ENCODE results near the gene PPP3CA. TPM values are rescaled to one million over a fixed set of nuclear protein-coding genes. Genes with fewer than 3 reads are reported as not detected.

PPP3CA gene
- total and polyA plus RNA-seq, 2 of the 13 experiments (the other 11 are each of a cell fraction or from before 2014, with no cell fraction given), result 4.8 to 13.2 TPM

DNA sequence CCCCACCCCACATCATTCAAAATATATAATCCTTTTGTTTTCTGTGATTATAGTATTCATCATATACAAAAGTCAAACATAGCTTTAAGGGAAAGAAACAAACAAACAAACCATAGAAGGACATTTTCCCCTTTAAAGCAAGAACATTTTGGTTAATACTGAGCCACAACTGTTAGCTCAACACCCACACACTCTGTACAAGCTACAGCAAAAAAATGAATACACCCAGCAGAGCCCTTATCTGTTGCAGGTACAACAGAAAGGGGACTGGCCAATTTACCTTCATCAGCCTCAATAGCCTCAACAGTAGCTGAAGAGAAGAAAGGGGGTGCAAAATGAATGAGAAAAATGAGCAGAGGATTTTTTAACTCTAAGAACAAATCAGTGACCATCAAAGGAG lies 318.4 kb downstream of the PPP3CA start:
- no peak for DNase-seq (ENCODE audit: low spot score)
- ChIA-PET CTCF (ENCODE audit: low intra/inter-chr PET ratio, low total read pairs) (no interaction called here), POLR2A (no interaction called here)
- Histone ChIP-seq H3K9me3 (ENCODE audit: low read length) (no peaks in the 10 kb centered on the region), H3K36me3 (replicated peaks in 1 of 2; ENCODE audit: control insufficient read depth in 1 of 2, insufficient read depth in 2 of 2, low read length in 2 of 2) (peaks cover 3 to 7% of the 10 kb centered on the region in 2 experiments; a peak in 3 of 5 replicates), H3K4me3 (replicated peaks in 1 of 3; ENCODE audit: insufficient read depth in 1 of 3, low read depth in 2 of 3, low read length in 3 of 3) (no peak overlapping the region), H3K79me2 (ENCODE audit: insufficient read depth, low read length) (no peaks in the 10 kb centered on the region), H3K9ac (ENCODE audit: insufficient read depth, low read depth, low read length) (no peak overlapping the region), H3K27ac (ENCODE audit: extremely low read length, insufficient read depth, low read length) (no peak overlapping the region), H4K20me1 (ENCODE audit: insufficient read depth, low read length) (no peaks in the 10 kb centered on the region), H3K27me3 (ENCODE audit: control insufficient read depth in 1 of 2, insufficient read depth in 2 of 2, low read length in 2 of 2) (no peaks in the 10 kb centered on the region), H3K4me2 (ENCODE audit: low read depth, low read length) (no peak overlapping the region), H2AFZ (ENCODE audit: low read length) (no peak overlapping the region), H3K4me1 (ENCODE audit: insufficient read depth, low read length) (no peaks in the 10 kb centered on the region)
- ATAC-seq, result no peak
- no TSS peak for BruUV-seq (replicated peaks)
- intact Hi-C loops (cut with micrococcal nuclease; ENCODE audit: unreplicated experiment) (no loop called here), in situ Hi-C loops (cut with HindIII; ENCODE audit: extremely low pct_ligation_motif_present, low pct_unique_long_range_greater_than_20kb) (no loop called here)
- no peak for TF ChIP-seq AGO1 (IDR thresholded peaks at IDR 0.05; ENCODE audit: low read depth, low read length, poor library complexity, severe bottlenecking)
- no peak for FAIRE-seq

DNA sequence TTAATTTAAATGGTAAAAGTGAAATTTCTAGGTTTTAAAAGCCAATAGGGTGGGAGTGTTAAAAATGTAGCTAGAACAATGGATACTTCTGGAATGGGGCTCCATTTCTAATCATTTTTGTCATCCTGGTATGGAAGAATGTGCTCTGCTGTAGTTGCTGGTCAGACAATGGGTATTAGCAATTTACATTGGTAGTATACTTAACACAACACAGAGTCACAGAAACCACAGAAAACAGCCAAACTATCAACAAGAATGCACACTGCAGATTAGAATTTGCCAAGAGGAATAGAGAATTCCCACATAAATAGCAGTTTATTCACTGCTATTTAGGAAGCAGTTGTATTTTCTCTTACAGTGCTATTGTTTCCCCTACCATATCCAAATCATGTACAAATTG lies 319.6 kb downstream of the PPP3CA start:
- CTCF ChIA-PET (ENCODE audit: low intra/inter-chr PET ratio, low total read pairs), result no interaction called here
- no peaks in the 10 kb centered on the region for H3K9me3 ChIP-seq (ENCODE audit: low read length)
- no peaks in the 10 kb centered on the region for H3K79me2 ChIP-seq (ENCODE audit: insufficient read depth, low read length)
- no TSS peak for BruUV-seq (replicated peaks)
- no peak overlapping the region for H3K9ac ChIP-seq (ENCODE audit: insufficient read depth, low read depth, low read length)
- in situ Hi-C loops (cut with HindIII; ENCODE audit: extremely low pct_ligation_motif_present, low pct_unique_long_range_greater_than_20kb) (no loop called here), intact Hi-C loops (cut with micrococcal nuclease; ENCODE audit: unreplicated experiment) (no loop called here)
- H3K4me3 ChIP-seq (replicated peaks in 1 of 3; ENCODE audit: insufficient read depth in 1 of 3, low read depth in 2 of 3, low read length in 3 of 3), result no peak overlapping the region
- no peak overlapping the region for H3K4me2 ChIP-seq (ENCODE audit: low read depth, low read length)
- no peak for FAIRE-seq
- peaks cover 3 to 7% of the 10 kb centered on the region in 2 experiments; a peak in 3 of 5 replicates for H3K36me3 ChIP-seq (replicated peaks in 1 of 2; ENCODE audit: control insufficient read depth in 1 of 2, insufficient read depth in 2 of 2, low read length in 2 of 2)
- no peak overlapping the region for H2AFZ ChIP-seq (ENCODE audit: low read length)
- H4K20me1 ChIP-seq (ENCODE audit: insufficient read depth, low read length), result no peaks in the 10 kb centered on the region
- DNase-seq (ENCODE audit: low spot score), result no peak
- no peaks in the 10 kb centered on the region for H3K4me1 ChIP-seq (ENCODE audit: insufficient read depth, low read length)
- no peaks in the 10 kb centered on the region for H3K27me3 ChIP-seq (ENCODE audit: control insufficient read depth in 1 of 2, insufficient read depth in 2 of 2, low read length in 2 of 2)
- POLR2A ChIA-PET, result no interaction called here
- no peak for ATAC-seq
- H3K27ac ChIP-seq (ENCODE audit: extremely low read length, insufficient read depth, low read length), result no peak overlapping the region
- TF ChIP-seq ZNF782 (CRISPR knock-in tag; IDR thresholded peaks at IDR 0.05; ENCODE audit: borderline replicate concordance), result no peak
- TF ChIP-seq ATF7 (IDR thresholded peaks at IDR 0.05), result no peak
- TF ChIP-seq ATF7 (CRISPR knock-in tag; IDR thresholded peaks at IDR 0.05), result no peak
- no peak for TF ChIP-seq CREM (IDR thresholded peaks at IDR 0.05)
- no peak for TF ChIP-seq CREM (CRISPR knock-in tag; IDR thresholded peaks at IDR 0.05)
- TF ChIP-seq, protein P1, sequence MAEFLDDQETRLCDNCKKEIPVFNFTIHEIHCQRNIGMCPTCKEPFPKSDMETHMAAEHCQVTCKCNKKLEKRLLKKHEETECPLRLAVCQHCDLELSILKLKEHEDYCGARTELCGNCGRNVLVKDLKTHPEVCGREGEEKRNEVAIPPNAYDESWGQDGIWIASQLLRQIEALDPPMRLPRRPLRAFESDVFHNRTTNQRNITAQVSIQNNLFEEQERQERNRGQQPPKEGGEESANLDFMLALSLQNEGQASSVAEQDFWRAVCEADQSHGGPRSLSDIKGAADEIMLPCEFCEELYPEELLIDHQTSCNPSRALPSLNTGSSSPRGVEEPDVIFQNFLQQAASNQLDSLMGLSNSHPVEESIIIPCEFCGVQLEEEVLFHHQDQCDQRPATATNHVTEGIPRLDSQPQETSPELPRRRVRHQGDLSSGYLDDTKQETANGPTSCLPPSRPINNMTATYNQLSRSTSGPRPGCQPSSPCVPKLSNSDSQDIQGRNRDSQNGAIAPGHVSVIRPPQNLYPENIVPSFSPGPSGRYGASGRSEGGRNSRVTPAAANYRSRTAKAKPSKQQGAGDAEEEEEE (CRISPR knock-in tag; IDR thresholded peaks at IDR 0.05; ENCODE audit: borderline replicate concordance), result no peak
- no peak for TF ChIP-seq ZNF331 (CRISPR knock-in tag; IDR thresholded peaks at IDR 0.05)
- TF ChIP-seq, protein P2, sequence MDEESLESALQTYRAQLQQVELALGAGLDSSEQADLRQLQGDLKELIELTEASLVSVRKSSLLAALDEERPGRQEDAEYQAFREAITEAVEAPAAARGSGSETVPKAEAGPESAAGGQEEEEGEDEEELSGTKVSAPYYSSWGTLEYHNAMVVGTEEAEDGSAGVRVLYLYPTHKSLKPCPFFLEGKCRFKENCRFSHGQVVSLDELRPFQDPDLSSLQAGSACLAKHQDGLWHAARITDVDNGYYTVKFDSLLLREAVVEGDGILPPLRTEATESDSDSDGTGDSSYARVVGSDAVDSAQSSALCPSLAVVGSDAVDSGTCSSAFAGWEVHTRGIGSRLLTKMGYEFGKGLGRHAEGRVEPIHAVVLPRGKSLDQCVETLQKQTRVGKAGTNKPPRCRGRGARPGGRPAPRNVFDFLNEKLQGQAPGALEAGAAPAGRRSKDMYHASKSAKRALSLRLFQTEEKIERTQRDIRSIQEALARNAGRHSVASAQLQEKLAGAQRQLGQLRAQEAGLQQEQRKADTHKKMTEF (CRISPR knock-in tag; IDR thresholded peaks at IDR 0.05), result no peak
- no peak for TF ChIP-seq MBD4 (IDR thresholded peaks at IDR 0.05; ENCODE audit: borderline replicate concordance, low read length)
- TF ChIP-seq, protein P3, sequence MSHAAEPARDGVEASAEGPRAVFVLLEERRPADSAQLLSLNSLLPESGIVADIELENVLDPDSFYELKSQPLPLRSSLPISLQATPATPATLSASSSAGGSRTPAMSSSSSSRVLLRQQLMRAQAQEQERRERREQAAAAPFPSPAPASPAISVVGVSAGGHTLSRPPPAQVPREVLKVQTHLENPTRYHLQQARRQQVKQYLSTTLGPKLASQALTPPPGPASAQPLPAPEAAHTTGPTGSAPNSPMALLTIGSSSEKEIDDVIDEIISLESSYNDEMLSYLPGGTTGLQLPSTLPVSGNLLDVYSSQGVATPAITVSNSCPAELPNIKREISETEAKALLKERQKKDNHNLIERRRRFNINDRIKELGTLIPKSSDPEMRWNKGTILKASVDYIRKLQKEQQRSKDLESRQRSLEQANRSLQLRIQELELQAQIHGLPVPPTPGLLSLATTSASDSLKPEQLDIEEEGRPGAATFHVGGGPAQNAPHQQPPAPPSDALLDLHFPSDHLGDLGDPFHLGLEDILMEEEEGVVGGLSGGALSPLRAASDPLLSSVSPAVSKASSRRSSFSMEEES (CRISPR knock-in tag; IDR thresholded peaks at IDR 0.05), result no peak
- no peak for TF ChIP-seq MXD4 (CRISPR knock-in tag; IDR thresholded peaks at IDR 0.05)
- TF ChIP-seq ZNF577 (CRISPR knock-in tag; IDR thresholded peaks at IDR 0.05; ENCODE audit: borderline replicate concordance, low read depth), result no peak
- no peak for TF ChIP-seq HNF4G (IDR thresholded peaks at IDR 0.05; ENCODE audit: borderline replicate concordance, low read depth, low read length)
- no peak for TF ChIP-seq HNF4G (CRISPR knock-in tag; IDR thresholded peaks at IDR 0.05; ENCODE audit: borderline replicate concordance, low read depth)
- TF ChIP-seq KMT2B (CRISPR knock-in tag; IDR thresholded peaks at IDR 0.05), result no peak
- no peak for TF ChIP-seq FOXK1 (CRISPR knock-in tag; IDR thresholded peaks at IDR 0.05; ENCODE audit: borderline replicate concordance, low read depth)
